IMR-90 (cell line): ENCODE results near the gene GRID1. TPM values are rescaled to one million over a fixed set of nuclear protein-coding genes. Genes with fewer than 3 reads are reported as not detected.

ENCODE experiments used
- ATAC-seq: fragments of 200-7000 bp; cut with Tn5 transposase; 2 replicates; pipeline ENCODE4 v1.9.1; 2020; ENCODE audit warnings: low read depth, mild to moderate bottlenecking, moderate library complexity
- BruUV-seq: library from RNA; stranded (reverse); fragments of 400-500 nt; replicated peaks from 2 replicates; lab custom pipeline; 2021; lab: Mats Ljungman, UMichigan
- CTCF ChIA-PET: fragments of 300-600 bp; formaldehyde crosslinking; extraction: SDS; loops from one replicate; lab custom pipeline; 2021; ENCODE audit warnings: antibody characterized with exemption; lab: Yijun Ruan, JAX
- POLR2A ChIA-PET: fragments of 300-600 bp; sonication (Branson Sonifier 250); formaldehyde crosslinking; loops from one replicate; lab custom pipeline; 2022; ENCODE audit warnings: antibody characterized with exemption; ENCODE audit not compliant: unreplicated experiment; lab: Charles Lee
- DNase-seq: peaks from one replicate; pipeline ENCODE4 v3.0.0; 2013
- H2AFZ ChIP-seq: replicated peaks from 2 replicates; pipeline ENCODE3; 2013; ENCODE audit warnings: low read length, mild to moderate bottlenecking; ENCODE audit not compliant: poor library complexity
- H2AK5ac ChIP-seq: 2 replicates; pipeline ENCODE4 v1.6.1; 2013; ENCODE audit warnings: low read depth, low read length, inconsistent platforms
- H2AK9ac ChIP-seq: replicated peaks from 2 replicates; pipeline ENCODE3; 2013; ENCODE audit warnings: mild to moderate bottlenecking, low read depth, low read length, moderate library complexity; ENCODE audit not compliant: poor library complexity
- H2BK120ac ChIP-seq: 2 replicates; pipeline ENCODE4 v1.6.1; 2013; ENCODE audit warnings: low read depth, low read length, inconsistent platforms
- H2BK15ac ChIP-seq: 3 replicates; pipeline ENCODE4 v1.6.1; 2013; ENCODE audit warnings: low read depth, low read length, inconsistent platforms
- H2BK20ac ChIP-seq: 2 replicates; pipeline ENCODE4 v1.6.1; 2013; ENCODE audit warnings: low read depth, mild to moderate bottlenecking, inconsistent platforms, low read length, moderate library complexity
- H2BK5ac ChIP-seq: 2 replicates; pipeline ENCODE4 v1.6.1; 2013; ENCODE audit warnings: mild to moderate bottlenecking, low read depth, low read length, inconsistent platforms; ENCODE audit not compliant: poor library complexity, severe bottlenecking
- H3K14ac ChIP-seq: replicated peaks from 2 replicates; pipeline ENCODE4 v1.6.1; 2013; ENCODE audit warnings: low read depth, low read length, inconsistent platforms
- H3K18ac ChIP-seq: 2 replicates; pipeline ENCODE4 v1.6.1; 2013; ENCODE audit warnings: low read depth, low read length, control low read depth
- H3K23ac ChIP-seq: 2 replicates; pipeline ENCODE4 v1.6.1; 2013; ENCODE audit warnings: low read depth, low read length, inconsistent platforms
- H3K27ac ChIP-seq: 2 replicates; pipeline ENCODE4 v1.5.1; 2013; ENCODE audit warnings: mild to moderate bottlenecking, control low read depth, low read length; ENCODE audit not compliant: insufficient read depth
- H3K27me3 ChIP-seq: 2 replicates; pipeline ENCODE4 v1.6.1; 2013; ENCODE audit warnings: low read length; ENCODE audit not compliant: control insufficient read depth, insufficient read depth
- H3K36me3 ChIP-seq: 2 replicates; pipeline ENCODE4 v1.6.1; 2013; ENCODE audit warnings: low read length, mixed read lengths; ENCODE audit not compliant: control insufficient read depth, insufficient read depth
- H3K4ac ChIP-seq: 2 replicates; pipeline ENCODE4 v1.6.1; 2013; ENCODE audit warnings: low read depth, low read length, inconsistent platforms
- H3K4me1 ChIP-seq: 2 replicates; pipeline ENCODE4 v1.6.1; 2013; ENCODE audit warnings: low read length, mixed read lengths; ENCODE audit not compliant: control insufficient read depth, insufficient read depth
- H3K4me2 ChIP-seq: 2 replicates; pipeline ENCODE4 v1.6.1; 2013; ENCODE audit warnings: low read depth, mild to moderate bottlenecking, control low read depth, low read length, moderate library complexity
- H3K4me3 ChIP-seq: 2 replicates; pipeline ENCODE4 v1.5.1; 2013; ENCODE audit warnings: low read depth, mild to moderate bottlenecking, control low read depth, low read length, moderate library complexity; ENCODE audit not compliant: insufficient read depth
- H3K56ac ChIP-seq: 2 replicates; pipeline ENCODE4 v1.6.1; 2013; ENCODE audit warnings: low read length, inconsistent platforms; ENCODE audit not compliant: insufficient read depth; ENCODE audit errors: extremely low read depth
- H3K79me1 ChIP-seq, 2 experiments: 2 replicates each; pipeline ENCODE4 v1.6.1; 2013; ENCODE audit warnings: low read length in 2 of 2, inconsistent platforms in 1 of 2, low read depth in 1 of 2
- H3K9ac ChIP-seq: 2 replicates; pipeline ENCODE4 v1.6.1; 2013; ENCODE audit warnings: low read depth, low read length, control low read depth
- H3K9me1 ChIP-seq: 2 replicates; pipeline ENCODE4 v1.6.1; 2013; ENCODE audit warnings: low read length, inconsistent platforms; ENCODE audit not compliant: insufficient read depth
- H3K9me3 ChIP-seq: 2 replicates; pipeline ENCODE4 v1.6.1; 2013; ENCODE audit warnings: low read length; ENCODE audit not compliant: control insufficient read depth, insufficient read depth
- H4K20me1 ChIP-seq: 2 replicates; pipeline ENCODE4 v1.6.1; 2013; ENCODE audit warnings: low read length, inconsistent platforms; ENCODE audit not compliant: insufficient read depth
- H4K5ac ChIP-seq: 2 replicates; pipeline ENCODE4 v1.6.1; 2013; ENCODE audit warnings: mild to moderate bottlenecking, low read depth, low read length, control low read depth
- H4K8ac ChIP-seq, 2 experiments: 2 replicates each; pipeline ENCODE4 v1.6.1; 2013; ENCODE audit warnings: low read depth in 2 of 2, low read length in 2 of 2, control low read depth in 1 of 2, inconsistent platforms in 1 of 2
- H4K91ac ChIP-seq: 2 replicates; pipeline ENCODE4 v1.6.1; 2013; ENCODE audit warnings: low read depth, low read length, inconsistent platforms; ENCODE audit not compliant: insufficient read depth
- BHLHE40 ChIP-seq: fragments of 150-350 bp; IDR thresholded peaks from 2 replicates; pipeline ENCODE4 v1.6.1; 2016; ENCODE audit warnings: mild to moderate bottlenecking, low read depth, low read length
- FOS ChIP-seq: fragments of 150-350 bp; IDR thresholded peaks from 2 replicates; pipeline ENCODE4 v1.6.1; 2016; ENCODE audit warnings: low read depth, low read length
- MXI1 ChIP-seq: IDR thresholded peaks from 2 replicates; pipeline ENCODE4 v1.6.1; 2012; ENCODE audit warnings: low read depth, mild to moderate bottlenecking, low read length, moderate library complexity, borderline replicate concordance
- NFE2L2 ChIP-seq: fragments of 150-350 bp; IDR thresholded peaks from 2 replicates; pipeline ENCODE4 v1.6.1; 2016; ENCODE audit warnings: low read depth, mild to moderate bottlenecking, low read length
- RAD21 ChIP-seq: IDR thresholded peaks from 2 replicates; pipeline ENCODE4 v1.6.1; 2012; ENCODE audit warnings: low read length, improper control_type of control experiment
- RFX5 ChIP-seq: IDR thresholded peaks from 2 replicates; pipeline ENCODE4 v1.8.0; 2012; ENCODE audit warnings: low read depth, mild to moderate bottlenecking, low read length, moderate library complexity
- SMC3 ChIP-seq: fragments of 150-350 bp; IDR thresholded peaks from 2 replicates; pipeline ENCODE4 v1.6.1; 2016; ENCODE audit warnings: low read depth, mild to moderate bottlenecking, antibody characterized with exemption, low read length, moderate library complexity
- WGBS, 2 experiments: methylation state at CpG; one replicate each; pipeline versions ENCODE4 v1.1.5 to v1.1.7; 2013; ENCODE audit warnings: missing lambda C conversion rate in 2 of 2; ENCODE audit not compliant: insufficient read length in 1 of 2; ENCODE audit errors: extremely low coverage in 2 of 2; 5-methylcytosine and 5-hydroxymethylcytosine counted together
- dilution Hi-C: fragments of 300-500 bp; cut with HindIII; formaldehyde crosslinking; loops from one replicate; pipeline ENCODE4 v1.14.3; 2018; ENCODE audit warnings: low sequenced_read_pairs; ENCODE audit not compliant: unreplicated experiment
- in situ Hi-C: fragments of 300-500 bp; cut with MboI; formaldehyde crosslinking; loops from 3 replicates; pipeline ENCODE4 v1.14.3; 2019; ENCODE audit warnings: low sequenced_read_pairs, inconsistent platforms, mixed read lengths
- intact Hi-C: fragments of 100-400 bp; cut with micrococcal nuclease; formaldehyde crosslinking; loops from 2 replicates; pipeline ENCODE4 v1.10.0; 2022
- polyA plus RNA-seq, 3 experiments: library from polyadenylated mRNA; depleted of rRNA; stranded (reverse); fragments of >200 nt; gene quantifications; 2 replicates each; pipeline ENCODE4 v1.2.3, GENCODE V29; 2012; ENCODE audit warnings: low replicate concordance in 1 of 3
- total RNA-seq: library from RNA; depleted of rRNA; stranded (reverse); fragments of >200 nt; gene quantifications from 2 replicates; pipeline ENCODE4 v1.2.3, GENCODE V29; 2012

The GRID1 gene
- total and polyA plus RNA-seq, 2 of the 4 experiments (the other 2 are of a cell fraction), result not detected

GRCh38 chr10:86113983-86114382, 252.6 kb downstream of the GRID1 start:
- Histone ChIP-seq H3K4ac (no peak overlapping the region), H2BK20ac (no peak overlapping the region), H4K20me1 (no peaks in the 10 kb centered on the region), H3K9me3 (no peaks in the 10 kb centered on the region; the same call in 1 of the 2 replicates), H4K91ac (no peak overlapping the region), H3K27me3 (no peaks in the 10 kb centered on the region), H4K8ac (no peak overlapping the region), H2BK120ac (no peak overlapping the region), H3K36me3 (no peaks in the 10 kb centered on the region), H2BK15ac (no peak overlapping the region), H3K27ac (no peak overlapping the region), H3K18ac (no peak overlapping the region), H3K9me1 (no peaks in the 10 kb centered on the region), H3K79me1 (no peaks in the 10 kb centered on the region), H3K14ac (no peak overlapping the region), H3K9ac (no peak overlapping the region), H3K4me2 (no peak overlapping the region), H4K5ac (no peak overlapping the region), H3K23ac (no peak overlapping the region), H2AFZ (no peak overlapping the region), H3K4me1 (no peaks in the 10 kb centered on the region), H3K56ac (no peak overlapping the region), H2AK5ac (no peak overlapping the region), H3K4me3 (no peak overlapping the region), H2BK5ac (no peak overlapping the region), H2AK9ac (no peak overlapping the region)
- dilution Hi-C loops, result no loop called here
- POLR2A ChIA-PET, result no interaction called here
- TF ChIP-seq SMC3 (no peak), BHLHE40 (no peak), NFE2L2 (no peak), FOS (no peak), MXI1 (no peak), RFX5 (no peak), RAD21 (no peak)
- DNase-seq, result no peak
- no peak for ATAC-seq
- no CpG with 5 or more reads among the region's 3 CpGs for WGBS, 2 experiments
- in situ Hi-C loops, result no loop called here
- intact Hi-C loops, result no loop called here
- BruUV-seq, result no TSS peak
- CTCF ChIA-PET, result no interaction called here
